A549 (cell line): ENCODE results near the gene COL5A1. TPM values are rescaled to one million over a fixed set of nuclear protein-coding genes. Genes with fewer than 3 reads are reported as not detected.

Experiments used
- ATAC-seq, 2 experiments: fragments of 200-7000 bp in 1 of 2; fragments of >200 bp in 1 of 2; cut with Nextera tagmentation in 1 of 2; cut with Tn5 transposase in 1 of 2; 3 replicates each; pipeline versions ENCODE4 v1.8.0 to v1.9.1; 2018 to 2020; ENCODE audit warnings: mild to moderate bottlenecking in 1 of 2, moderate library complexity in 1 of 2
- CTCF ChIA-PET: fragments of 300-600 bp; sonication (Branson Sonifier 250); formaldehyde crosslinking; extraction: SDS; loops from one replicate; lab custom pipeline; 2021; ENCODE audit warnings: antibody characterized with exemption, inconsistent platforms; lab: Yijun Ruan, JAX
- POLR2A ChIA-PET: fragments of 350-600 bp; formaldehyde crosslinking; extraction: SDS; loops from one replicate; lab custom pipeline; 2021; ENCODE audit warnings: antibody characterized with exemption, inconsistent platforms; lab: Yijun Ruan, JAX
- DNase-seq, 2 experiments: peaks; one replicate each; pipeline versions ENCODE4 v3.0.0 to v3.0.0-alpha.2; 2011 to 2016; ENCODE audit warnings: low read depth in 1 of 2, low spot score in 1 of 2
- FAIRE-seq: peaks from 2 replicates; lab custom pipeline; 2011; peaks lifted over from hg19 to GRCh38; lab: Jason Lieb, UNC
- H3K27ac ChIP-seq, 2 experiments: fragments of >200 bp; sonication (Bioruptor Twin); formaldehyde crosslinking; 3 replicates each; pipeline ENCODE4 v1.5.1; 2016 to 2017
- H3K4me1 ChIP-seq: fragments of >200 bp; sonication (Bioruptor Twin); formaldehyde crosslinking; 3 replicates; pipeline ENCODE4 v1.6.1; 2016
- H3K4me2 ChIP-seq: fragments of >200 bp; sonication (Bioruptor Twin); formaldehyde crosslinking; 3 replicates; pipeline ENCODE4 v1.6.1; 2016
- H3K4me3 ChIP-seq: fragments of >200 bp; sonication (Bioruptor Twin); formaldehyde crosslinking; 3 replicates; pipeline ENCODE4 v1.5.1; 2016
- H3K9me3 ChIP-seq: fragments of >200 bp; sonication (Bioruptor Twin); formaldehyde crosslinking; 3 replicates; pipeline ENCODE4 v1.6.1; 2016
- CBX2 ChIP-seq: fragments of 200-600 bp; sonication (generic); IDR thresholded peaks from 2 replicates; pipeline ENCODE4 v1.6.1; 2016; ENCODE audit warnings: low read depth, mild to moderate bottlenecking, borderline replicate concordance
- CHD4 ChIP-seq: fragments of 200-600 bp; sonication (generic); IDR thresholded peaks from 2 replicates; pipeline ENCODE4 v1.6.1; 2016; ENCODE audit warnings: antibody characterized with exemption, mild to moderate bottlenecking, borderline replicate concordance
- EHMT2 ChIP-seq: fragments of 200-600 bp; sonication (generic); IDR thresholded peaks from 2 replicates; pipeline ENCODE4 v1.6.1; 2016; ENCODE audit warnings: antibody characterized with exemption, low read depth, mild to moderate bottlenecking, moderate library complexity
- ELK1 ChIP-seq: fragments of 150-350 bp; IDR thresholded peaks from 2 replicates; pipeline ENCODE4 v1.6.1; 2014; ENCODE audit warnings: low read depth, mild to moderate bottlenecking, low read length
- EP300 ChIP-seq, 2 experiments: fragments of >200 bp; sonication (Bioruptor Twin); formaldehyde crosslinking; IDR thresholded peaks; 2 replicates in 1 of 2; 3 replicates in 1 of 2; pipeline ENCODE4 v1.6.1; 2016 to 2017
- FOXS1 ChIP-seq: fragments of 250-450 bp; sonication (Bioruptor Pico); IDR thresholded peaks from 2 replicates; pipeline ENCODE4 v1.5.0; 2020; ENCODE audit warnings: mild to moderate bottlenecking, moderate library complexity
- HES2 ChIP-seq: fragments of >200 bp; sonication (Bioruptor Twin); formaldehyde crosslinking; IDR thresholded peaks from 2 replicates; pipeline ENCODE4 v1.6.1; 2016
- HMGXB4 ChIP-seq: fragments of 250-450 bp; sonication (Bioruptor Pico); IDR thresholded peaks from 2 replicates; pipeline ENCODE4 v1.5.0; 2021; ENCODE audit warnings: mild to moderate bottlenecking, moderate library complexity, borderline replicate concordance
- HOXA7 ChIP-seq: fragments of 250-450 bp; sonication (Bioruptor Pico); IDR thresholded peaks from 2 replicates; pipeline ENCODE4 v1.5.0; 2020; ENCODE audit warnings: mild to moderate bottlenecking, moderate library complexity
- HOXB13 ChIP-seq: fragments of 250-450 bp; sonication (Bioruptor Pico); IDR thresholded peaks from 2 replicates; pipeline ENCODE4 v1.5.0; 2020; ENCODE audit warnings: low read depth, mild to moderate bottlenecking, moderate library complexity
- HOXB5 ChIP-seq: fragments of 250-450 bp; sonication (Bioruptor Pico); IDR thresholded peaks from 2 replicates; pipeline ENCODE4 v1.5.0; 2020; ENCODE audit warnings: mild to moderate bottlenecking, moderate library complexity
- JUN ChIP-seq, 2 experiments: fragments of >200 bp; sonication (Bioruptor Twin); formaldehyde crosslinking; IDR thresholded peaks; 2 replicates in 1 of 2; 3 replicates in 1 of 2; pipeline ENCODE4 v1.6.1; 2016 to 2017
- KDM1A ChIP-seq: fragments of 200-600 bp; sonication (generic); IDR thresholded peaks from 2 replicates; pipeline ENCODE4 v1.6.1; 2016; ENCODE audit warnings: low read depth, mild to moderate bottlenecking
- KDM5A ChIP-seq: fragments of 200-600 bp; sonication (generic); IDR thresholded peaks from 2 replicates; pipeline ENCODE4 v1.6.1; 2016; ENCODE audit warnings: antibody characterized with exemption, mild to moderate bottlenecking
- MAZ ChIP-seq: fragments of 150-350 bp; IDR thresholded peaks from 2 replicates; pipeline ENCODE4 v1.6.1; 2014; ENCODE audit warnings: antibody characterized with exemption, low read depth, low read length, borderline replicate concordance
- MYC ChIP-seq: IDR thresholded peaks from 2 replicates; pipeline ENCODE4 v1.6.1; 2012; ENCODE audit warnings: mild to moderate bottlenecking, inconsistent platforms, low read length, improper control_type of control experiment, borderline replicate concordance
- NPAS2 ChIP-seq: fragments of 250-450 bp; sonication (Bioruptor Pico); IDR thresholded peaks from 2 replicates; pipeline ENCODE4 v1.8.0; 2022; ENCODE audit warnings: mild to moderate bottlenecking, moderate library complexity, borderline replicate concordance
- NR3C1 ChIP-seq: fragments of >200 bp; sonication (Bioruptor Twin); formaldehyde crosslinking; IDR thresholded peaks from 3 replicates; pipeline ENCODE4 v1.6.1; 2017
- PBX3 ChIP-seq: IDR thresholded peaks from 2 replicates; pipeline ENCODE4 v1.6.1; 2012
- PHF8 ChIP-seq: fragments of 200-600 bp; sonication (generic); IDR thresholded peaks from 2 replicates; pipeline ENCODE4 v1.6.1; 2016; ENCODE audit warnings: low read depth, mild to moderate bottlenecking, antibody characterized with exemption, moderate library complexity, borderline replicate concordance
- POLR2A ChIP-seq: IDR thresholded peaks from 2 replicates; pipeline ENCODE4 v1.6.1; 2012; ENCODE audit warnings: mild to moderate bottlenecking, low read length
- RAD21 ChIP-seq, 2 experiments: fragments of >200 bp in 1 of 2; sonication (Bioruptor Twin) in 1 of 2; formaldehyde crosslinking in 1 of 2; IDR thresholded peaks in 1 of 2; conservative IDR thresholded peaks in 1 of 2; 2 replicates in 1 of 2; 3 replicates in 1 of 2; pipeline ENCODE4 v1.6.1; 2012 to 2018; ENCODE audit warnings: inconsistent platforms in 1 of 2
- RARB ChIP-seq: fragments of 250-450 bp; sonication (Bioruptor Pico); IDR thresholded peaks from 2 replicates; pipeline ENCODE4 v1.8.0; 2021; ENCODE audit warnings: mild to moderate bottlenecking, moderate library complexity
- RNF2 ChIP-seq: fragments of 200-600 bp; sonication (generic); IDR thresholded peaks from 2 replicates; pipeline ENCODE4 v1.6.1; 2016; ENCODE audit warnings: low read depth, mild to moderate bottlenecking, antibody characterized with exemption, moderate library complexity, borderline replicate concordance
- SMC3 ChIP-seq: fragments of >200 bp; sonication (Bioruptor Twin); formaldehyde crosslinking; IDR thresholded peaks from 3 replicates; pipeline ENCODE4 v1.6.1; 2018; ENCODE audit warnings: inconsistent platforms
- SREBF2 ChIP-seq: fragments of 450-650 bp; IDR thresholded peaks from 2 replicates; pipeline ENCODE4 v1.6.1; 2014; ENCODE audit warnings: mild to moderate bottlenecking, moderate library complexity
- USF2 ChIP-seq: fragments of 450-650 bp; IDR thresholded peaks from 2 replicates; pipeline ENCODE4 v1.6.1; 2014; ENCODE audit warnings: antibody characterized with exemption
- ZC3H11A ChIP-seq: fragments of 450-650 bp; IDR thresholded peaks from 2 replicates; pipeline ENCODE4 v1.6.1; 2014; ENCODE audit warnings: antibody characterized with exemption, mild to moderate bottlenecking
- ZSCAN20 ChIP-seq: fragments of 250-450 bp; sonication (Bioruptor Pico); IDR thresholded peaks from 2 replicates; pipeline ENCODE4 v1.8.0; 2022; ENCODE audit warnings: mild to moderate bottlenecking, moderate library complexity
- WGBS: methylation state at CpG from one replicate; pipeline ENCODE4 v1.1.6; 2017; ENCODE audit errors: missing lambda C conversion rate; 5-methylcytosine and 5-hydroxymethylcytosine counted together
- polyA plus RNA-seq, 4 experiments: library from polyadenylated mRNA; depleted of rRNA in 3 of 4; stranded (reverse); fragments of >200 nt; fragmentation: RNase III in 1 of 4; extraction: RNeasy Plus Mini Kit Qiagen cat#74134 plus additional on column Dnase treatment in 1 of 4; gene quantifications; 2 replicates in 3 of 4; 3 replicates in 1 of 4; pipeline ENCODE4 v1.2.3, GENCODE V29; 2011 to 2017

Gene COL5A1
- polyA plus RNA-seq, 2 of the 4 experiments (the other 2 are of a cell fraction), result 16.1 to 67.5 TPM

- WGBS, result 85% methylated on average over 21 of the region's 29 CpGs
- ChIA-PET CTCF (interaction anchor here (1.1 to 3.6 kb wide), 7 partner anchors 10 to 719 kb away, joined by 3 to 19 read pairs (median 4); no protein-coding TSS in a partner anchor), POLR2A (no interaction called here)
- FAIRE-seq, result no peak
- TF ChIP-seq JUN (IDR thresholded peaks at IDR 0.05), result no peak
- TF ChIP-seq NPAS2, result no peak
- TF ChIP-seq EP300 (IDR thresholded peaks at IDR 0.05), result no peak
- TF ChIP-seq RARB (CRISPR knock-in tag), result no peak
- TF ChIP-seq ZSCAN20, result no peak
- no peak for TF ChIP-seq PHF8
- TF ChIP-seq HMGXB4, result no peak
- Histone ChIP-seq H3K27ac (no peak overlapping the region), H3K4me1 (peaks cover 17% of the 10 kb centered on the region), H3K4me3 (no peak overlapping the region), H3K4me2 (no peak overlapping the region), H3K9me3 (no peaks in the 10 kb centered on the region)
- DNase-seq, result no peak
- ATAC-seq, result no peak
Observed at GRCh38 chr9:134693641-134694367, 52.2 kb downstream of the COL5A1 start.

GRCh38 chr9:134694368-134694665 lies 52.7 kb downstream of the COL5A1 start:
- no peak overlapping the region for H3K27ac ChIP-seq
- no peak overlapping the region for H3K4me2 ChIP-seq
- ATAC-seq (no peak), DNase-seq (no peak), FAIRE-seq (no peak)
- TF ChIP-seq PBX3 (no peak), KDM1A (no peak), RNF2 (no peak), USF2 (no peak), HOXA7 (CRISPR knock-in tag) (no peak), NR3C1 (no peak), MAZ (no peak), SMC3 (no peak), KDM5A (no peak), SREBF2 (no peak), RAD21 (conservative IDR thresholded peaks at IDR 0.05 in 1 of 2, IDR thresholded peaks at IDR 0.05 in 1 of 2) (no peak)
- 81% methylated on average over 6 of the region's 6 CpGs for WGBS
- no peak overlapping the region for H3K4me3 ChIP-seq
- ChIA-PET POLR2A (no interaction called here), CTCF (interaction anchor here (1.2 to 3.6 kb wide), 5 partner anchors 48 to 719 kb away, joined by 3 to 19 read pairs (median 4); no protein-coding TSS in a partner anchor)
- peaks cover 14% of the 10 kb centered on the region for H3K4me1 ChIP-seq
- H3K9me3 ChIP-seq, result no peaks in the 10 kb centered on the region

GRCh38 chr9:134694714-134695113 lies 53.1 kb downstream of the COL5A1 start:
- Histone ChIP-seq H3K4me1 (peaks cover 10% of the 10 kb centered on the region), H3K4me2 (no peak overlapping the region), H3K4me3 (no peak overlapping the region), H3K27ac (no peak overlapping the region), H3K9me3 (no peaks in the 10 kb centered on the region)
- POLR2A ChIA-PET, result no interaction called here
- CTCF ChIA-PET, result interaction anchor here (2.1 to 3.6 kb wide), 2 partner anchors 245 to 524 kb away, joined by 6 to 19 read pairs; no protein-coding TSS in a partner anchor
- FAIRE-seq, result no peak
- no peak for ATAC-seq
- DNase-seq, result no peak
- 75% methylated on average over 4 of the region's 12 CpGs for WGBS
- TF ChIP-seq NR3C1 (no peak), ELK1 (no peak), USF2 (no peak), MYC (no peak), ZSCAN20 (no peak), CHD4 (no peak), HOXB5 (no peak), EHMT2 (no peak), ZC3H11A (no peak), CBX2 (no peak), HOXB13 (CRISPR knock-in tag) (no peak), NPAS2 (no peak), FOXS1 (CRISPR knock-in tag) (no peak), POLR2A (no peak), RARB (CRISPR knock-in tag) (no peak), HES2 (no peak)
